Esophagus squamous epithelium (tissue), 5 donors: ENCODE results near the gene C19orf85. TPM values are rescaled to one million over a fixed set of nuclear protein-coding genes. Genes with fewer than 3 reads are reported as not detected.
"Not testable (repeated sequence)": the region's sequence is repeated elsewhere in the genome, so short reads cannot be mapped to it uniquely, and the experiment has no call there.

Experiments used
- DNase-seq: peaks from one replicate; lab custom pipeline; 2025; lab: John Stamatoyannopoulos, UW
- H3K27ac ChIP-seq, 4 donors: fragments of 200-600 bp; sonication (generic); one replicate each; pipeline ENCODE4 v1.5.1; 2016 to 2019; ENCODE audit warnings: mild to moderate bottlenecking in 1 of 4
- H3K27me3 ChIP-seq, 4 donors: fragments of 200-600 bp; sonication (generic); 1 replicate in 3 of 4; 2 replicates in 1 of 4; pipeline versions ENCODE4 v1.5.1 to v1.6.0; 2017 to 2021; ENCODE audit warnings: antibody characterized with exemption in 1 of 4
- H3K36me3 ChIP-seq, 3 donors: fragments of 200-600 bp; sonication (generic); one replicate each; pipeline ENCODE4 v1.5.1; 2016 to 2019
- H3K4me1 ChIP-seq, 3 donors: fragments of 200-600 bp; sonication (generic); one replicate each; pipeline ENCODE4 v1.5.1; 2017 to 2019
- H3K4me3 ChIP-seq, 4 donors: fragments of 200-600 bp; sonication (generic); 1 replicate in 3 of 4; 2 replicates in 1 of 4; pipeline ENCODE4 v1.5.1; 2016 to 2019; ENCODE audit warnings: mild to moderate bottlenecking in 2 of 4, moderate library complexity in 1 of 4
- H3K9me3 ChIP-seq, 3 donors: fragments of 200-600 bp; sonication (generic); one replicate each; pipeline ENCODE4 v1.5.1; 2016 to 2019
- POLR2A ChIP-seq, 4 donors: fragments of 450-650 bp; IDR thresholded peaks; one replicate each; pipeline ENCODE4 v1.6.1; 2017; ENCODE audit warnings: antibody characterized with exemption in 4 of 4, mild to moderate bottlenecking in 4 of 4, moderate library complexity in 3 of 4
- WGBS, 2 donors: methylation state at CpG; one replicate each; pipeline ENCODE4 v1.1.5; 2018; 5-methylcytosine and 5-hydroxymethylcytosine counted together
- intact Hi-C: fragments of 100-400 bp; cut with DNase I; formaldehyde crosslinking; loops from one replicate; pipeline ENCODE4 v1.15.0; 2022
- total RNA-seq, 4 donors: library from RNA; depleted of rRNA; stranded (reverse); fragments of >200 nt; gene quantifications; one replicate each; pipeline ENCODE4 v1.1.0, GENCODE V29; 2016
- TF ChIP-seq, protein P1 (sequence below), 6 experiments: fragments of 450-650 bp in 4 of 6; fragments of 200-600 bp in 2 of 6; sonication (generic) in 2 of 6; IDR thresholded peaks; one replicate each; pipeline ENCODE4 v1.5.1; 2016 to 2019; ENCODE audit warnings: antibody characterized with exemption in 6 of 6, mild to moderate bottlenecking in 4 of 6, moderate library complexity in 4 of 6
- donor health status: DM: yes; HTN: yes; CAD: no.

Gene C19orf85
- total RNA-seq, 4 donors from 2014 or later, result not detected

- 73% methylated on average over 3 of the region's 16 CpGs; no CpG with 5 or more reads in 1 of the 2 donors for WGBS, 2 donors
- DNase-seq, result no peak
- H3K36me3 ChIP-seq, result no peaks in the 10 kb centered on the region
- intact Hi-C loops, result no loop called here
- no peak overlapping the region for H3K27ac ChIP-seq
- H3K27me3 ChIP-seq, result peaks cover 6 to 72% (median 24%) of the 10 kb centered on the region in 4 donors
- no peak overlapping the region for H3K4me3 ChIP-seq
- peaks cover 15 to 55% (median 20%) of the 10 kb centered on the region in 3 donors for H3K4me1 ChIP-seq
- no peak for TF ChIP-seq POLR2A (IDR thresholded peaks at IDR 0.05)
- TF ChIP-seq, protein P1, sequence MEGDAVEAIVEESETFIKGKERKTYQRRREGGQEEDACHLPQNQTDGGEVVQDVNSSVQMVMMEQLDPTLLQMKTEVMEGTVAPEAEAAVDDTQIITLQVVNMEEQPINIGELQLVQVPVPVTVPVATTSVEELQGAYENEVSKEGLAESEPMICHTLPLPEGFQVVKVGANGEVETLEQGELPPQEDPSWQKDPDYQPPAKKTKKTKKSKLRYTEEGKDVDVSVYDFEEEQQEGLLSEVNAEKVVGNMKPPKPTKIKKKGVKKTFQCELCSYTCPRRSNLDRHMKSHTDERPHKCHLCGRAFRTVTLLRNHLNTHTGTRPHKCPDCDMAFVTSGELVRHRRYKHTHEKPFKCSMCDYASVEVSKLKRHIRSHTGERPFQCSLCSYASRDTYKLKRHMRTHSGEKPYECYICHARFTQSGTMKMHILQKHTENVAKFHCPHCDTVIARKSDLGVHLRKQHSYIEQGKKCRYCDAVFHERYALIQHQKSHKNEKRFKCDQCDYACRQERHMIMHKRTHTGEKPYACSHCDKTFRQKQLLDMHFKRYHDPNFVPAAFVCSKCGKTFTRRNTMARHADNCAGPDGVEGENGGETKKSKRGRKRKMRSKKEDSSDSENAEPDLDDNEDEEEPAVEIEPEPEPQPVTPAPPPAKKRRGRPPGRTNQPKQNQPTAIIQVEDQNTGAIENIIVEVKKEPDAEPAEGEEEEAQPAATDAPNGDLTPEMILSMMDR (IDR thresholded peaks at IDR 0.05), result no peak
- no peaks in the 10 kb centered on the region for H3K9me3 ChIP-seq
Observed at GRCh38 chr19:55449469-55449868, 15.1 kb downstream of the C19orf85 start.

GRCh38 chr19:55448175-55448490 lies 16.4 kb downstream of the C19orf85 start:
- H3K9me3 ChIP-seq, intact Hi-C loops, DNase-seq, H3K36me3 ChIP-seq, H3K4me3 ChIP-seq, H3K27ac ChIP-seq: not testable (repeated sequence)
- peaks cover 6 to 83% (median 31%) of the 10 kb centered on the region in 4 donors for H3K27me3 ChIP-seq
- whole genome bisulfite sequencing, 2 donors, result 79 to 83% methylated on average over 5 of the region's 5 CpGs
- peaks cover 15 to 58% (median 20%) of the 10 kb centered on the region in 3 donors for H3K4me1 ChIP-seq

DNA sequence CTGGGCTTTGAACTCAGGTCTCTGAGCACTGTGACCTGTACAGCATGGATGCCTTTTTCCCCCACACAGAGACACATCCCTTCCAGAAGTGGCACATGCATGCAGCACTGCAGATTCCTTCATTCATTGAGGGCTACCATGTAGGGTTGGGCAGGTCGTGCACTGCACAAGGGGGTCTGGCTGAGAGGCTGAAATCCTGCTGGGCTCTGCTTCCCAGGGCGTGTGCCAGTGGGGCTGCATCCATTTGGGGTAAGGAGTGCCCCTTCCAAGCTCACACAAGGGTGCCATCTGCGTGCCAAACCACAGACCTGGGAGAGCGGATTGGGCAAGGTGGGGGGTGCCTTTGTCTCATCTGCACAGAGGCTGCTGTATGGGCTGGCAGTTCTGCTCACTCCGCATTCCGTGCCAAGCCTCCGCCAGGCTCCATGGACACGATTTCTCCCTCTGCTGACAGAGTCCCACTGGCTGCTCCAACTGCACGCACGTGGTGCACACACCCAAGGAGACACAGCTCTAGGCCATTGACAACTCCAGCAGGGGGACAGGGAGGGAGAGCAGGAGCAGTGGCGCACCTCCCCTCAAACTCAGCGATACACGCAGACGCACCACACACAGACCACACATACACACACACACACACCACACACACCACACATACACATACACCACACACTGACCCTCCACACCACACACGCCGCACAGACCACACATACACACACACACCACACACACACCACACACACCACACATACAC lies 17.0 kb downstream of the C19orf85 start:
- TF ChIP-seq, protein P1 (IDR thresholded peaks at IDR 0.05), result no peak
- TF ChIP-seq POLR2A (IDR thresholded peaks at IDR 0.05), result no peak
- Histone ChIP-seq H3K36me3 (no peaks in the 10 kb centered on the region), H3K27me3 (peaks cover 9 to 83% (median 35%) of the 10 kb centered on the region in 4 donors), H3K9me3 (no peaks in the 10 kb centered on the region), H3K4me1 (peaks cover 15 to 58% (median 19%) of the 10 kb centered on the region in 3 donors), H3K4me3 (no peak overlapping the region), H3K27ac (no peak overlapping the region)
- intact Hi-C loops, result no loop called here
- WGBS, 2 donors, result 39 to 41% methylated on average over 5 to 7 of the region's 16 CpGs
- DNase-seq, result no peak

GRCh38 chr19:55446060-55446459 lies 18.5 kb downstream of the C19orf85 start:
- Histone ChIP-seq H3K4me3 (no peak overlapping the region), H3K4me1 (peaks cover 11 to 57% (median 12%) of the 10 kb centered on the region in 3 donors), H3K27ac (no peak overlapping the region), H3K27me3 (peaks cover 14 to 83% (median 33%) of the 10 kb centered on the region in 4 donors), H3K36me3 (no peaks in the 10 kb centered on the region), H3K9me3 (no peaks in the 10 kb centered on the region)
- intact Hi-C loops, result no loop called here
- DNase-seq, result no peak
- 29 to 34% methylated on average over 7 to 8 of the region's 8 CpGs for WGBS, 2 donors
- TF ChIP-seq, protein P1 (IDR thresholded peaks at IDR 0.05), result no peak

DNA sequence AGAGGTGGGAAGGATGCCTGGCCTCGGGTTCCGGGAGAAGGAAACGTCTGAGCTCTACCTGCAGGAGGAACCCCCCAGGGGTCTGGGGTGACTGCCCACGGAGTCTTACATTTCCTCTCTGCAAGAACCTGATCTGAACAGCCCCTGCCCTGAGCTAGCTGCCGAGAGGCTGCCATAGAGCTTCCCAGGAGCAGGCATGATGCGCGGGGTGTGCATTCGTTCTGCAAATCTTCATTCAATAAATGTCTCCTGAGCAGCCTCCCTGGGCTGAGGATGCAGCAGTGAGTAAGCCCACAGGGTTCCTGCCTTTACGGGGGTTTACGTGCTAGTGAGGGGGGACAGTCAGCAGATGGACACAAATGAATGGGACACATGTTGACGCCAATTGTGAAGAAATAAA lies 19.9 kb downstream of the C19orf85 start:
- Histone ChIP-seq H3K27me3 (peaks cover 25 to 86% (median 37%) of the 10 kb centered on the region in 4 donors), H3K27ac (no peak overlapping the region), H3K36me3 (no peaks in the 10 kb centered on the region), H3K9me3 (no peaks in the 10 kb centered on the region), H3K4me1 (peaks cover 11 to 65% (median 18%) of the 10 kb centered on the region in 3 donors), H3K4me3 (no peak overlapping the region)
- TF ChIP-seq POLR2A (IDR thresholded peaks at IDR 0.05), result no peak
- no peak for DNase-seq
- 48 to 54% methylated on average over 10 to 11 of the region's 11 CpGs for WGBS, 2 donors
- intact Hi-C loops, result no loop called here

DNA sequence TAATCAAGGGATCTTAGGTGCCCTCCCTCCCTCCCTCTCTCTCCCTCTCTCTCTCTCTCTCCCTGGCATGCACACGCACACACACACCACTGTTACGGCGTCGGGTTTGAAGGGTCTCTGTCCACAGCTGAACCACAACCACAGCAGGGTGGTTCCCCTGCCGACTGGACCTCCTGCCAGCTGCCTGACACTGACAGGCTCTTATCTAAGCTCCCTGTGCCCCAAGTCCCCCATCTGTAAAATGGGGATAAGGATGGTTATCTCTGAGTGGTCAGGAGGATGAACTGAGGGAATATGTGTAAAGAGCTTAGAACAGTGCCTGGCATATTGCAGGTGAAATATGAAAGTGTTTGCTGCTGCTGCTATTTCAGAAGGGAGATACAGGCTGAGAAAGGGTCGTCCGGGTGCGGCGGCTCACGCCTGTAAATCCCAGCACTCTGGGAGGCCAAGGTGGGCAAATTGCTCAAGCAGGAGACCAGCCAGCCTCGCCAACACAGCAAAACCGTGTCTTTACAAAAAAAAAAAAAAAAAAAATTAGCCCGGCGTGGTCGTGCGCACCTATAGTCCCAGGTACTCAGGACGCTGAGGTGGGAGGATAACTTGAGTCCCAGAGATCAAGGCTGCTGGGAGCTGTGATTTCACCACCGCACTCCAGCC lies 20.6 kb downstream of the C19orf85 start:
- intact Hi-C loops, result no loop called here
- Histone ChIP-seq H3K4me3 (no peak overlapping the region), H3K27me3 (peaks cover 21 to 86% (median 35%) of the 10 kb centered on the region in 4 donors), H3K36me3 (no peaks in the 10 kb centered on the region), H3K27ac (no peak overlapping the region), H3K9me3 (no peaks in the 10 kb centered on the region), H3K4me1 (peaks cover 11 to 65% (median 18%) of the 10 kb centered on the region in 3 donors)
- WGBS, 2 donors, result 31 to 33% methylated on average over 17 to 18 of the region's 18 CpGs
- no peak for DNase-seq
- TF ChIP-seq, protein P1 (IDR thresholded peaks at IDR 0.05), result no peak
- TF ChIP-seq POLR2A (IDR thresholded peaks at IDR 0.05), result no peak
